ENCODE results near the gene GNA15.

GNA15 gene

GRCh38 chr19:3115411-3115810 is 20.4 kb upstream of the GNA15 start:
- no peak for DNase-seq (ENCODE audit: low spot score)
- TF ChIP-seq CTCF (IDR thresholded peaks at IDR 0.05; ENCODE audit: extremely low read depth, missing control alignments) = no peak

GRCh38 chr19:3115916-3116602 is 19.8 kb upstream of the GNA15 start:
- no peak for DNase-seq (ENCODE audit: low spot score)
- TF ChIP-seq CTCF (IDR thresholded peaks at IDR 0.05; ENCODE audit: extremely low read depth, missing control alignments) = no peak

DNA sequence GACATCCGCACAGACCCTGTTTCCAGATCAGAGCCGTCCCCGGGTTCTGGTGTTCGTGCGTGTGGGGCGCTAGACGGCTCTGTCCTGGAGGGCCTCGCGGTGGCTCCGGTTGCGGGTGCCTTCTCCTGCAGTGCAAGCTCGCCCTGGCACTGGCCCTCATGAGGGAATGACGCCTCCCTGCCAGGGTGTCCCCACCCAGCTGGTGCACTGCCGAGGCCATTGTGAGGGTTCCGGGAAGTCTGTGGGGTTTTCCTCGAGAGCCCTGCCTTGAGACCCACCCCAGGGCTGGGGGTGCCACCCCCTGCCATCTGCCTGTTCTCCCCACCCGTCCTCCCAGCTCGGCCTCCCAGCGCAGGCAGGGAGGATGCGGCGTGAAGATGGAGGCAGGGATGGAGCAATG is 19.2 kb upstream of the GNA15 start:
- TF ChIP-seq CTCF (IDR thresholded peaks at IDR 0.05; ENCODE audit: extremely low read depth, missing control alignments) = no peak
- no peak for DNase-seq (ENCODE audit: low spot score)

DNA sequence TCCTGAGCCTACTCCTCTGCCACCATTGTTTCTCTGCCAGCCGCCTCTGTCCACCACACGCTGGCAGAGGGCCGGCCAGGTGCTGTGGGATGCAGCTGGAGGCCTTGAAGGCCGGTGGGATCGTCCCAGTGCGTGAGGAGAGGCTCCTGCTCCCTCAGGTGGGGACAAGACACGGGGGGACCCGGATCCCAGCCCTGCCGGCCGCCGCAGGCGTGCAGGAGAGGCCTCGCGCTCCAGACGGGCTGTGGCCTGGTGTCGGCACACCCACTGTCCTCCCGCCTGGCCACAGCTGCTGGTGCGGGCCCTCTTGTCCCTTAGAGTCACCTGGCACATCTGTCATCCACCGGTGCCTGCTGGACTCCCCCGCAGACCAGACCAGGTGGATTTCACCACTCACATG is 18.1 kb upstream of the GNA15 start:
- DNase-seq (ENCODE audit: low spot score) = no peak

DNA sequence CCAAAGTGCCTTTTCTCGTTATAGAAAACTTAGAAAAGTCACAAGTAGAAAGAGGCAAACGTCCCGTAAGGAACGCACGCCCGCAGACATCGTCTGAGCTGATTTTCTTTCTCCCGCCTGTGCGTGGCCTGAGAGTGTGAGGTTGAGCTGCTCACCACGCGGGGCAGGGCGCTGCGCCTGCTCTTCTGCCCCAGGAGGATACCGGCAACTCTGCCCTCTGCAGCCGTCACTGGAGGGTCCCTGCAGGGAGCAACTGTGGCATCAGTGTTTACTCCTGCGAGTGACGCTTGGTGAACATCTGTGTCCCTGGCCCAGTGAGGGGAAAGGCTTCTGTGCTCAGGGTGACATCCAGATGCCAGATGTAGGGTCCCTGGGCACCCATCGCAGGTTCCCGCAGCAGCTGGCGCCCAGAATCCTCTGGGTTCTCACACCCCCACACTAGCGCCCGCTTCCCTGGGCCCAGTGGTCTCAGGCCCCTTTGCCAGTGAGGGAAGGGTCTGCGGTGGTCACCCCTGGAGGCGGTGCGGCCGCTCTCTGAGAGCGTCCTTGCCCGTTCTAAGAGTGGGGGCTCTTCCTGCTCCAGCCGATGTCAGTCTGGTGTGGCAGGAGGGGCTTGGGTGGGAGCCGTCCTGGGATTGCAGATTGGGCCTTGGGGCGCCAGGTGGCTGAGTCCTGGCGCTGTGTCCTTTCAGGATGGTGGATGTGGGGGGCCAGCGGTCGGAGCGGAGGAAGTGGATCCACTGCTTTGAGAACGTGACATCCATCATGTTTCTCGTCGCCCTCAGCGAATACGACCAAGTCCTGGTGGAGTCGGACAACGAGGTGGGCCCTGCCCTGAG is 17.4 kb upstream of the GNA15 start:
- no peak for DNase-seq (ENCODE audit: low spot score)
- no peak for TF ChIP-seq CTCF (IDR thresholded peaks at IDR 0.05; ENCODE audit: extremely low read depth, missing control alignments)

More for the DNA sequence above, 18.1 kb upstream of the GNA15 start:
- TF ChIP-seq CTCF (IDR thresholded peaks at IDR 0.05; ENCODE audit: extremely low read depth, missing control alignments) = no peak

GRCh38 chr19:3119071-3119595 is 16.7 kb upstream of the GNA15 start:
- no peak for DNase-seq (ENCODE audit: low spot score)
- TF ChIP-seq CTCF (IDR thresholded peaks at IDR 0.05; ENCODE audit: extremely low read depth, missing control alignments) = no peak

Measured in GM20000 (cell line).